Stimulated activated CD4-positive, alpha-beta T cell treated with anti-CD3 and anti-CD28 coated beads, TNF-alpha, amount 100 ng/mL, for 4 hours (primary cell): Measurements from ENCODE around the gene SLC6A11.

Experiments
- DNase-seq, 3 experiments: peaks; one replicate each; pipeline ENCODE4 v3.0.0-alpha.2; 2020; ENCODE audit warnings: low read depth in 3 of 3

Gene SLC6A11

GRCh38 chr3:10790713-10791112, 25.3 kb upstream of the SLC6A11 start:
- no peak for DNase-seq

DNA sequence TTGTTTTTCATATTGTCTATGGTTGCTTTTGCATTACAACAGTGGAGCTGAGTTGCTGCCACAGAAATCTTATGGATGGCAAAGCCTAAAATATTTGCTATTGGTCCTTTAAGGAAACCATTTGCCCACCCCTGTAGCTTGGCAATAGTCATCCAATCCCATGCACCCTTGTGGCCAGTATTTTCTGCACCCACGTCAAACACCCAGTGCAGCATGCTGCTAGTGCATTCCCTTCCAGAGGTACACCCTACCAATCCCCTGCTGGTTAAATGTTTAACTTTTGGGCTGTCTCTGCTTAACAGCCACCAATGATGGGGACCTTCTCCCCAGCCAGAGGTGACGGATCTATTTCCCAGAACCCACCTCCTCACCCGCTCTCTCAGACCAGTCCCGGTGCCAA, 23.8 kb upstream of the SLC6A11 start:
- no peak for DNase-seq

DNA sequence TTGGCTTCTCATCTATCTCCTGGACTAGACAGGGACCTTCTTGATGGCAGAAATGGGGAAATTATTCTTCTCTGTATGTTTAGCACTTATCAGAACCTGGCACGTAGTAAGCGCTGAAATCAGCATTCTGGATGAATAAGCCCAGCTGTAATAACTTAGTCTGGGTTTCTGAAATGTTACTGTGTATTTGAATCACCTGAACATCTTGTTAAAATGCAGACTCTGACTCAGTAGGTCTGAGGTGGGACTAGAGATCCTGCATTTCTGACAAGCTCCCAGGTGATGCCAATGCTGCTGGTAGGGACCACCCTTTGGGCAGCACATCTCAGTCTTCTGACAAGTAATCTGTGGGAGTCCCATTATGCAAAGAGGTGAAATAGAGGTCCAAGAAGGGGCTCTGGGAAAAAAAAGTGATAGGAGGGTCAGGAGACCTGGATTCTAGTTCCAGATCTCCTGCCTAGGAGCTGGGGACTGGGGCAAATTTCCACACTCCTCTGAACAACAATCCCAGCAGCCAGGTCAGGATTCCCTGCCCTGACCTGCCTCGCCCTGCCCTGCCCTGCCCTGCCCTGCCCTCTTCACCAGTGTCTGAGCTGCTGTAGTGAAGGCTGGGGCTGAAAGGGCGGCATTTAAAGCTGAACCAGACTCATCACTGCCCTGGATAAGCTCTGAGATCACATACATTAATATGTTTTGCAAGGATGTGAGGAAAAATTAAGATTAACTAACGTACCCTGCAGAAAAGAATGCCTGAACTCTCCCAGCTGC, 17.2 kb upstream of the SLC6A11 start:
- DNase-seq: no peak

DNA sequence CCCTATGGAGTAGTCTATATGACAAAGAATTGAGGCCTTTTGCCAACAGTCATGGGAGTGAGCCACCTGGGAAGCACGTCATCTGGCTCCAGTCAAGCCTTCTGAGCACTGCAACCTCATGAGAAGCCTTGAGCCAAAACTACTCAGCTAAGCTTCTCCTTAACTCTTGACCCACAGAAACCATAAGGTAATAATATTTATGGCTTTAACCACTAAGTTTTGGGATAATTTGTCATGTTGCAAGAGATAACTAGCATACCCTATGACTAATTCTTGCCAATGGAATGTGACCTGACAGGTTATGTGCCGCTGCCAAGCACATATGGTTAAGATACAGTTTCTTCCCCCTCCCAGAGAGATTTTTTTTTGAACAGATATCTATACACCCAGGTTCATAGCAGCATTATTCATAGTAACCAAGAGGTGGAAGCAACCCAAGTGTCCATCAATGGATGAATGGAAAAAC, 11.8 kb upstream of the SLC6A11 start:
- DNase-seq: no peak

DNA sequence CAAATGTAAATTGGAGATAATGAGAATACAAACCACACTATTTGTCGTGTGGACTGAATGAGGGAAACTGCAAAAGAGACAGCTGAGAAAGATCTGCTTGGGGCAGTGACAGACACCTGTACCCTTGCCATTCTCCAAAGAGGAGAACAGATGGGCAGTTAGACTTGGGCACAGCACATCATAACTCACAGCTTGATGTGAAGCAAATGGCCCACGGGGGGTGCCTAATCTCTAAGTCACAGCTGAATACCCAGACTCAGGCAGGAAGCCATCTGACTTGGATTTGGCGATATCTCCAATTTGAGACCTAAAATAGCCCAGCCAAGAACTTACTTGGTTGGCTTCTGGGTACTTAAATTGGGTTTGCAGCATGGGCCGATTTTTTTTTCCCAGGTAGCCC, 10.0 kb upstream of the SLC6A11 start:
- no peak for DNase-seq

DNA sequence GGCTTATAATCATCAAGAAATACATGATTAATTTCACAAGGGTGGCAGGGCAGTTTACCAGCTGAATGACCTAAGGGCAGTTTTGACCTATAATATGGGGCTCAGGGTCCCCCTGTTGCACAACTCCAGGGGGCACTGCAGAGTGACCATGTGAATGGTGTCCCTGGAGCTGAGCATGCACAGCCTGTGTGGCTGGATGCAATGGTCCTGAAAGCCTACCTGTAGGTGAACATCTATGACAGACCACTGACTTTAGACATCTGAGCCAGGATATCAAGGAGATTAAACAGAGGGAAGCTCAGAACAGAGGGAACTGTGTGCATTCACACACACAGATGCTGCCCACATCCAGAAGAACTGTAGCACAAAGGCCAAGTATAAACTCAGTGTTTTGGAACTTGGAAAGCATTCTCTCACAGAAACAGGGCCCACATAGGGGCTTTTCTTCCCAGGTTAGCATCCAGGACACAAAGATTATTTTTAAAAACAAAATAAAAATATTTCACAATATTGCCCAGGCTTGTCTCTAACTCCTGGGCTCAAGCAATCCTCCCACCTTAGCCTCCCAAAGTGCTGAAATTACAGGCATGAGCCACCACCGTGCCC, 7.8 kb upstream of the SLC6A11 start:
- no peak for DNase-seq

DNA sequence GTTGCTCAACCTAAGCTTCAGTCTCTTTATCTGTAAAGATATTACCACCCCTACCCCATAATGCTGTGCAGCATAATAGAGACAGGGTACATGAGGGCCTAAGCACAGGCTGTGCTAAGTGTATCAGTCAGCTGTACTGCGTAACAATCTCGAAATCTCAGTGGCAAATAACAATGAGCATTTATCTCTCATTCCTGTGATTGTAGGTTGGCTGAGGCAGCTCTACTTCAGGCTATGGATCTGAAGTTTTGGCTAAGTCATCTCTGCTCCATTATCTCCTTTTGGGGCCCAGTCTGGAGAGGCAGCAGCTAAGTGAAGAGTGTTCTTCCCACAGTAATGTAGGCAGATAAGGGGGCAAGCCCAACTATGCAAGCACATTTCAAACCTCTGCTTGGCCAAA, 7.1 kb upstream of the SLC6A11 start:
- no peak for DNase-seq

GRCh38 chr3:10810376-10810775, 5.7 kb upstream of the SLC6A11 start:
- DNase-seq: no peak

DNA sequence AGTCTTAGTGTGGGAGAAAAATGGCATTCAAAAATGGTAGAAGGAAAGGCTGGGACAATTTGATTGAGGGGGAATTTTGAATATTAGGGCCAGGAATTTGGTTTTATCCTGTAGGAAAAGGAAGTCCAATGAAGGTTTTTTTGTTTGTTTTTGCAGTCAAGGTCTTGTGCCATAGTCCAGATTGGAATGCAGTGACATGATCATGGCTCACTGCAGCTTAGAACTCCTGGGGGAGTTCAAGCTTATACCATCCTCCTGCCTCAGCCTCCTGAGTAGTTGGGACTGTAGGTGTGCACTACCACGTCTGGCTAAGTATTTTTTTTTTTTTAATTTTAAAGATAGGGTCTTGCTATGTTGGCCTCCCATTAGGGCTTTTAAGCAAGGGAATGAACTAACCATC, 2.6 kb upstream of the SLC6A11 start:
- no peak for DNase-seq

DNA sequence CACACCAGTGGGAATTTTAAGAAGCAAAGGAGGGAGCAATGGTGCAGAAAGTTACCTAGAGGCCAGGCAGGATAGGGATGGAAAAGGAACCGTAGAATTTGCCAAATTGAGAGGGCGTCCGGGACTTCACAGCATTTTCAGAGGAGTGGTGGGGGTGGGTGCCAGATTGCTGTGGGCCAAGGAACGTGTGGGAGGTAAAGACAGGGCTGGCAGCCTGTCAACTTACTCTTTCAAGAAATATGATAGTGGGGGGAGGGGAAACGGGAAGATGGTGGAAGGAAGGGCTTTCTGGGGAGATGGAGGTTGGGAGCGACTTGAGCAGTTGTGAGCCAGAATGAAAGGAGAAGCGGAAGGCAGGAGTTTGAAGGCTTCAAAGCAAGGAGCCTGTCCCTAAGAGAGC, 1.4 kb upstream of the SLC6A11 start:
- no peak for DNase-seq

DNA sequence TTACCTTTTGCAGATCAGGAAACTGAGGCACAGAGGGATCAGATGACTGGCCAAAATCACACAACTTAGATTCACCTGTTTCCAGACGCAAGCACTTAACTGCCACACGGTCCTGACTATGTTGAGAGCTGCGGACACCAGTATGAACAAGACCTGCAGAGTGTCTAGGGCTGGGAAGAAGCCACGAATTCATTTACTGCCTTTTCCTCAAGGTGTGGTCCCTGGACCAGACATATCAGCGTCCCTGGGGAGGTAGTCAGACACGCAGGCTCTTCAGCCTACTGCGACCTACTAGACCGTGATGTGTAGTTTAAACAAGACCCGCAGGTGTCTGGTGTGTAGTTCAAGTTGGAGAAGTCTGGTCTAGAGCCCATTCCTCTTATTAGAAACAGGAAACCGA, 541 bp upstream of the SLC6A11 start:
- no peak for DNase-seq

DNA sequence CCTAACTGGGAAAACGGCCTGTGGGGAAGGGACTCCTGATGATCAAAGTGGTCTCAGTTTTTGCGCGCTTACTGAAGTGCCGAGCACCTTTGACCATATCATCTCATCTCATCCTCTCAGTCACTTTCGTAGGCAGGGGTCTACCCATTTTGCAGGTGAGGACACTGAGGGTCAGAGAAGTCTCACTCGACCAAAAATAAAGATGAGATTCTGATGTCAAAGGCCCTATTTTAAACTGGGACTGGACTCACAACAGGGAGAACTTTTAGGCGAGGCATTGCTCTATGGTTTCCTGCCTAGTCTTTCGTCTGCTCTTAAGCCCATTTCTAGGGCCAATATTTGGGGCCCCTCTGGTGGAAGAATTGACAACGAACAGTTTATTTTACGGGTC, 830 bp downstream of the SLC6A11 start:
- no peak for DNase-seq

DNA sequence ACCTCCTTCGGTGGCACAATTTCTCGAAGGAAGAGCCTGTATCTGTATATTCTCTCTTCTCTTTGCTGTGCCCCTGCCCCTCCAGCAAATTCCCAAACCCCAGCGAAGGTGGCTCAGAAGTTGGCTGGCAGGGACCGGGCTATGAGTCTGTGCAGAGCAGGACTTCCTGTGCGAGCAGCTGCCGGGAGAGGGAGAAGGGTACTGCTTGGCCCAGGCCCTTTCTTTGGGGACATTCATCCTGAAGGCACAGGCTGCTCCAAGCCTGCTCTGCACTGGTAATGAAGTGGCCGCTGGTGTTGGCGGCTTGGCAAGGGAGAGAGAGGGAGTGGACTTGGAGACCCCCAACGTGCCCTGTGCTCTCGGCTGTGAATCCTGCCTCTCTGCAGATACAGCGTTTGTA, 1.5 kb downstream of the SLC6A11 start:
- DNase-seq: no peak

GRCh38 chr3:10822055-10822454, 6.0 kb downstream of the SLC6A11 start:
- DNase-seq: no peak

GRCh38 chr3:10822708-10823515, 6.9 kb downstream of the SLC6A11 start:
- DNase-seq: no peak

DNA sequence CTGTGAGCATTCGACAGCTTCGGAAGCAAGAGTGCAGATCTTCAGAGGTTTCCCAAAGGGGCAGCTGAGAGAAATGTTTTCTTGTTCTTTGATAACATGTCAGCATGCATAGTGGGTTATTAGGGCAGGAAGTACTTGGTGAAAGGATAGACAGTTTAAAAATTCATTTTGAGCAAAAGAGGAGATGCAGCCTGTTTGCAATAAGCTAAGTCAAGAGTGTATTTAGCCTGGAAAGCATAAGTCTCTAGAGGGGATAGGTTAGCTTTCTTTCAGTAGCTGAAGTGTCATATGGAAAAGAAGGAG, 7.4 kb downstream of the SLC6A11 start:
- DNase-seq: no peak

- DNase-seq: no peak
Measured at GRCh38 chr3:10824468-10824867, 8.4 kb downstream of the SLC6A11 start.

- DNase-seq: no peak
Measured at GRCh38 chr3:10833855-10834414, 17.9 kb downstream of the SLC6A11 start.

- DNase-seq: no peak
Measured at GRCh38 chr3:10834951-10835350, 18.9 kb downstream of the SLC6A11 start.

GRCh38 chr3:10835406-10835805, 19.4 kb downstream of the SLC6A11 start:
- no peak for DNase-seq

- DNase-seq: no peak
Measured at GRCh38 chr3:10836676-10837075, 20.6 kb downstream of the SLC6A11 start.

- no peak for DNase-seq
Measured at GRCh38 chr3:10837849-10838248, 21.8 kb downstream of the SLC6A11 start.

DNA sequence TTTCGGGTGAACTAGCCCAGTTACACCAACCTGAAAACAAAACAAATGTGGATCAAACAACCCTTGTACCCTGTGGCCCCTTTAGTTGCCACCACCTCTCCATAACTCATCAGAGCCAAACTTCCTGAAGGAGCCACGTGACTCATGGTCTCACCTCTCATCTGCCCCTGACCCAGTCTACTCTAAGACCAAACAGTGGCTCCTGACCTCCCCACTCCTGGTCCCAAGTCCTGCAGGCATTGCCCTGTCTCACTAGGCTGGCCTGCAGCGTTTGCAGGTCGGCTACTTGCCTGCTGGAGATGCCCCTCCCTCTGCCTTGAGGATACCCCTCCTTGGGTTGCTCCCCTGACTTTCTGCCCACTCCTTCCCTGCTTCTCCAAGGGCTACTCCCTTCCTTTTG, 23.1 kb downstream of the SLC6A11 start:
- DNase-seq: no peak
